Measurements from ENCODE around the gene RHOBTB3. TPM values are rescaled to one million over a fixed set of nuclear protein-coding genes. Genes with fewer than 3 reads are reported as not detected.
A peak's percentile ranks its signal among the peaks of the same experiment; 100 is the strongest.

RHOBTB3 gene
- total RNA-seq, 4 donors from 2014 or later = 31.0 to 74.2 (median 46.3) TPM

GRCh38 chr5:95770830-95771708, 39.9 kb downstream of the RHOBTB3 start:
- H3K9me3 ChIP-seq = no peaks in the 10 kb centered on the region
- no peaks in the 10 kb centered on the region for H3K27me3 ChIP-seq
- peaks cover 29% of the 10 kb centered on the region for H3K4me1 ChIP-seq
- no peak for DNase-seq (ENCODE audit: low spot score in 2 of 2)
- H3K27ac ChIP-seq = peak overlapping the region; percentile 47
- H3K36me3 ChIP-seq = no peaks in the 10 kb centered on the region
- WGBS = 52% methylated on average over 8 of the region's 8 CpGs
- TF ChIP-seq EP300 (IDR thresholded peaks at IDR 0.05) = no peak
- no peak for TF ChIP-seq POLR2A (IDR thresholded peaks at IDR 0.05)
- no peak for TF ChIP-seq POLR2AphosphoS5 (IDR thresholded peaks at IDR 0.05)
- TF ChIP-seq, protein P1, sequence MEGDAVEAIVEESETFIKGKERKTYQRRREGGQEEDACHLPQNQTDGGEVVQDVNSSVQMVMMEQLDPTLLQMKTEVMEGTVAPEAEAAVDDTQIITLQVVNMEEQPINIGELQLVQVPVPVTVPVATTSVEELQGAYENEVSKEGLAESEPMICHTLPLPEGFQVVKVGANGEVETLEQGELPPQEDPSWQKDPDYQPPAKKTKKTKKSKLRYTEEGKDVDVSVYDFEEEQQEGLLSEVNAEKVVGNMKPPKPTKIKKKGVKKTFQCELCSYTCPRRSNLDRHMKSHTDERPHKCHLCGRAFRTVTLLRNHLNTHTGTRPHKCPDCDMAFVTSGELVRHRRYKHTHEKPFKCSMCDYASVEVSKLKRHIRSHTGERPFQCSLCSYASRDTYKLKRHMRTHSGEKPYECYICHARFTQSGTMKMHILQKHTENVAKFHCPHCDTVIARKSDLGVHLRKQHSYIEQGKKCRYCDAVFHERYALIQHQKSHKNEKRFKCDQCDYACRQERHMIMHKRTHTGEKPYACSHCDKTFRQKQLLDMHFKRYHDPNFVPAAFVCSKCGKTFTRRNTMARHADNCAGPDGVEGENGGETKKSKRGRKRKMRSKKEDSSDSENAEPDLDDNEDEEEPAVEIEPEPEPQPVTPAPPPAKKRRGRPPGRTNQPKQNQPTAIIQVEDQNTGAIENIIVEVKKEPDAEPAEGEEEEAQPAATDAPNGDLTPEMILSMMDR (IDR thresholded peaks at IDR 0.05) = no peak
- no peak overlapping the region for H3K4me3 ChIP-seq

DNA sequence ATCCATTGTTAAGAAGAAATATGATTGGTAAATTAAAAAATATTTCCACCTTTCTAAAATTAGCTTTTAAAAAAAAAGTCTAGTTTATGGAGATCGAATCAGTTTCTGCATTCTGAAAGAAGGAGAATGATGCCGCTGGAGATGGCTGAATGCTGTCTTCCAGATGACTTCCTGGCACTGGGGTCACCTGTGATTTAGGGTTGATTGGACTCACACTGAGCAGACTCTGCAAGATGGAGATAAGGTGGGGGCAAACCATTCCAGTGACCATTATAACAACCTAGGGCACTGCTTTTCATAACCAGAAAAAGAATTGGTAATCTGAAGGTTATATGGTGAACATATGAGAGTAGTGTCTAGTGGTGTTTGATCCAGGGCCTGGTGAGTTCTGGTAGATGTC, 40.8 kb downstream of the RHOBTB3 start:
- 64% methylated on average over 2 of the region's 2 CpGs for WGBS
- Histone ChIP-seq H3K27me3 (no peaks in the 10 kb centered on the region), H3K9me3 (no peaks in the 10 kb centered on the region), H3K4me1 (peaks cover 29% of the 10 kb centered on the region), H3K4me3 (no peak overlapping the region), H3K36me3 (no peaks in the 10 kb centered on the region), H3K27ac (peak overlapping the region; percentile 47)
- no peak for DNase-seq (ENCODE audit: low spot score in 2 of 2)
- TF ChIP-seq EP300 (IDR thresholded peaks at IDR 0.05) = no peak
- TF ChIP-seq, protein P1 (IDR thresholded peaks at IDR 0.05) = no peak
- TF ChIP-seq POLR2A (IDR thresholded peaks at IDR 0.05) = no peak
- TF ChIP-seq POLR2AphosphoS5 (IDR thresholded peaks at IDR 0.05) = no peak

DNA sequence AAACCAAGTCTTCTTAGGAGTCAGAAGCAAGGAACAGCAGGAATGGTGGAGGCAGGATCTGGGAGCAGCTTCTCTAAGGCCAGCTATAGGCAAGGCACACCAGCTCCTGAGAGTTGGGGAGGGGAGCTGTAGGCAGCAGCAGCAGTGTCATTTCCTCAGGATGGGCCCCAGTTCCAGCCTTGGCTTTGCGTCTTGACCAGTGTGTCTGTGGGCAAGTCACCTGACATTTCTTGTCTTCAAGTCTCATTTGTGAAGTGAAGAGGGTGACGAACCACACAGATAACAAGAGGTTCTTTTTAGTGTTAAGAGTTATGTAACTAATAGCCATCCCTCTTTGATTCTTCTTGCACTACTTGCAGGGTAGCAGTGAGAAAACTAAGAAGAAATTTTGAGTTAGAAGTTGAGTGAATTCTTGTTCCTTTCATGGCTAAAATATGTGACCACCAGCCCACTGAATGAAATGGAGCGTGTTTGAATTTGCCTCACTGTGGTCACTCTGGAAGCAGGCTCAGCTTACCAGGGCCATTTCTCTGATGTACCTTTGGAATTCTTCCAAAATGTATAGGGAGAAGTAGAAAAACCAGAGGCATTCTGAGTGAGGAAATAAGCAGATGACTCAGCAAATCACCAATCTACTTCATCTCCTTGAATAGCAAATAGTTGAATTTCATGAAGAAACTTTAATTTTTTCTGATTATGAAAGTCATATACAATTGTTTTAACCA, 42.4 kb downstream of the RHOBTB3 start:
- Histone ChIP-seq H3K4me1 (peaks cover 29% of the 10 kb centered on the region), H3K27ac (no peak overlapping the region), H3K4me3 (no peak overlapping the region), H3K27me3 (no peaks in the 10 kb centered on the region), H3K9me3 (no peaks in the 10 kb centered on the region), H3K36me3 (no peaks in the 10 kb centered on the region)
- WGBS = 78% methylated on average over 3 of the region's 3 CpGs
- DNase-seq (ENCODE audit: low spot score in 2 of 2) = no peak
- no peak for TF ChIP-seq POLR2A (IDR thresholded peaks at IDR 0.05)

DNA sequence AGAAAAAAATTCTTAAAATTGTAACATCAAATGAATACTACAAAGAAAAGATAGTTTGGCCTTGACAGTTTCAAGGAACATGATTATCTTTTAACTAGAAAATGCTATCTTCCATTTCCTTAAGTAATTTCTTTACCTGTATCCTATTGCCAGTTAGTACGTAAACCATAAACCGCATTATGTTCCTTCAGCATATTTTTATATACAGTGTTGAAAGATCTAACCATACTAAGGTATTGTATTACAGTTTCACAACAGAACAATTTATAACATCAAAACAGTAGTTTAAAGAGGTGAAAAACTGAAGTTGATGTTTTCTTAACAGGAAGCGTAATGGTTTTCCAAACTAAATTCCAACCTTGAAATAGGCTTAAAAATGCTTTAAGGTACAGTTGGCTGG, 46.3 kb downstream of the RHOBTB3 start:
- Histone ChIP-seq H3K36me3 (peaks cover 5% of the 10 kb centered on the region), H3K27me3 (no peaks in the 10 kb centered on the region), H3K27ac (no peak overlapping the region), H3K4me3 (no peak overlapping the region), H3K4me1 (peaks cover 38% of the 10 kb centered on the region), H3K9me3 (no peaks in the 10 kb centered on the region)
- WGBS = 93% methylated on average over 3 of the region's 3 CpGs
- TF ChIP-seq, protein P1 (IDR thresholded peaks at IDR 0.05) = no peak
- TF ChIP-seq EP300 (IDR thresholded peaks at IDR 0.05) = no peak
- no peak for TF ChIP-seq POLR2AphosphoS5 (IDR thresholded peaks at IDR 0.05)
- TF ChIP-seq POLR2A (IDR thresholded peaks at IDR 0.05) = no peak
- no peak for DNase-seq (ENCODE audit: low spot score in 2 of 2)

DNA sequence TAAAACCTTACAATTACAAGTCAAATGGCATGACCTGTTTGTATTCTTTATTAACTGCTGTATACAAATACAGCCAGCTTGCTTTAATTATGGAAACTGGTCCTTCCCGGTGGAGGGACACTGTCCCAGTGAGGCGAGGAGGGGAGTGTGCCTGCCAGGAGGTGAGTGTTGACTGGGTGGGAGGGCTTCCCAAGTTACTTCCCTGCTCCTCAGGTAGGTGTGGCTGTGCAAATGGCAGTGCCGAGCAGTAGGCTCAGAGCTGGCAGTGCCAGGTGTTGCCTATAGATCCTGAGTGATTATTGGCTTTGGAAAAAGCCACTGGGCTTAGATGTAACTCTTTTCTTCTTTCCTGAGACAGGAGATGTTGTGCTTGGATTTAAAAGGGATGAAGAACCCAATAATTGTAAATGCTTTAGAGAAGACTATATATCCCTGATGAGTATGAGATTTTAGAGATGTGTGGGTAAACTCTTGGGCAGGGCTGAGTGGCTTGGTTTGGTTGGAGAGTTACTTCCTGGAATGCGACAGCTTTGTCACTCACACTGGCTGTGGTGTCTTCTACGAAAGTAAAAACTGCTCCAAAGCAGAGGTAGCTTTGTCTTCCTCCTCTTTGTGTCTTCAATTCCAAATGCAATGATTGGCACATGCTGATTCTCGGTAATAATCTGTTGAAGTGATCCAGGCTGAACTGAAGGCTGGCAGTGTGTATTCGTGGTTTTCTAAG, 47.7 kb downstream of the RHOBTB3 start:
- 71% methylated on average over 7 of the region's 7 CpGs for WGBS
- Histone ChIP-seq H3K27ac (peak overlapping the region; percentile 51), H3K36me3 (peaks cover 7% of the 10 kb centered on the region), H3K4me1 (peaks cover 28% of the 10 kb centered on the region), H3K27me3 (no peaks in the 10 kb centered on the region), H3K9me3 (no peaks in the 10 kb centered on the region), H3K4me3 (no peak overlapping the region)
- no peak for DNase-seq (ENCODE audit: low spot score in 2 of 2)
- TF ChIP-seq, protein P1 (IDR thresholded peaks at IDR 0.05) = no peak
- no peak for TF ChIP-seq POLR2AphosphoS5 (IDR thresholded peaks at IDR 0.05)
- no peak for TF ChIP-seq POLR2A (IDR thresholded peaks at IDR 0.05)
- no peak for TF ChIP-seq EP300 (IDR thresholded peaks at IDR 0.05)

All from suprapubic skin (tissue), 4 donors.